Measurements from ENCODE around the gene AFAP1.

- TF ChIP-seq TAF1 (IDR thresholded peaks at IDR 0.05; ENCODE audit: borderline replicate concordance, insufficient read depth, low read length) (no peak), FOXP2 (optimal IDR thresholded peaks at IDR 0.05; ENCODE audit: borderline replicate concordance, extremely low read depth, extremely low read length, insufficient read depth) (no peak)
Measured at GRCh38 chr4:7872264-7872771, 67.3 kb downstream of the AFAP1 start.

All from PFSK-1 (cell line).